ENCODE measurements around the gene CCDC83.

GRCh38 chr11:85843929-85844328 is 11.3 kb upstream of the CCDC83 start:
- no peak for TF ChIP-seq CTCF (IDR thresholded peaks at IDR 0.05)
- TF ChIP-seq EZH2phosphoT487 (IDR thresholded peaks at IDR 0.05) = no peak
- no peak for TF ChIP-seq EZH2 (IDR thresholded peaks at IDR 0.05)

Measured in neural progenitor cell (in vitro differentiated cells).